ENCODE measurements around the gene SGK1. TPM values are rescaled to one million over a fixed set of nuclear protein-coding genes. Genes with fewer than 3 reads are reported as not detected.
"Not testable (repeated sequence)": the region's sequence is repeated elsewhere in the genome, so short reads cannot be mapped to it uniquely, and the experiment has no call there.

The SGK1 gene
- total RNA-seq, 1 donor from 2014 or later: 28.1 TPM

DNA sequence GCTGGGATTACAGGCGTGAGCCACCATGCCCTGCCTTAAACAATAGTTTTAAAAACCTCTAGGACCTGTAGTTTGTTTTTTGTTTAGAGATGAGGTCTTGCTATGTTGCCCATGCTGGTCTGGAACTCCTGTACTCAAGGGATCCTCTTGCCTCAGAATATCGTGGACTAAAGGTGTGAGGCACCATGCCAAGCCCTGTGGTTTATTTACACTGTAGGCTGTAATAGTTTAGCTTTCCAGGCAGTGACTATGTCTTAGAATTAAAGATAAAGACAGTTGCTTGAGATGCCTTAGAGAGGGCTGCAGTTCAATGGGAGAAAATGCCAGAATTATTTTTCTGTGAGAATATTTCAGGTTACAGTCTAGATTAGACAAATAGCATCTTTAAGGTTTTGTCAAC, 72.9 kb downstream of the SGK1 start:
- intact Hi-C loops (cut with DNase I): no loop called here
- no peak for ATAC-seq
- no peak for DNase-seq (ENCODE audit: missing footprints)

DNA sequence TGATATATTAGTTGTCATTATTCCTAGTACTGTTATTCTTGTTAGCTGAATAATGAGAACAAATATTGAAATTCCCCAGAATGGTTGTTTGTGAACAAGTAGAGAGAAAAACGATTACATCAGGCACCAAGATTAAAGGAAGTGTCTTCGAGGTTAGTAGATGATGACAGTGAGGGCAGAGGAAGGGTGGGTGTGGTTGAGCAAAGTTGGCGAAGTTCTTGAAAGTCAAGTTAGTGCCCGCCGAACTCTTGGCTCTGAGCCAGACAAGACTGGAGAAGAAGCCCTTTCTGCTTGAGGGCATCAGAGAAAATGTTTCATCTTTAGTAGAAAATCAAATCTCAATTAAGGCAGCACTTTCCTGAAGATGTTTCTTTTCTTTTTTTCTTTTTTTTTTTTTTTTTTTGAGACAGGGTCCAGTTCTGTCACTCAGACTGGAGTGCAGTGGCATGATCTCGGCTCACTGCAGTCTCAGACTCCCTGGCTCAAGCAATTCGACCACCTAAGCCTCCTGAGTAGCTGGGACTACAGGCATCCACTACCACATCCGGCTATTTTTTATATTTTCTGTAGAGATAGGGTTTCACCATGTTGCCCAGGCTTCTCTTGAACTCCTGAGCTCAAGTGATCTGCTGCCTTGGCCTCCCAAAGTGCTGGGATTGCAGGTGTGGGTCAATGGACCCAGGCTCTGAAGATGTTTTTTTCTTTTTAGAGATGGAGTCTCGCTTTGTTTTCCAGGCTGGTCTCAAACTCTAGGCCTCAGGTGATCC, 77.1 kb downstream of the SGK1 start:
- no peak for ATAC-seq
- intact Hi-C loops (cut with DNase I): no loop called here

DNA sequence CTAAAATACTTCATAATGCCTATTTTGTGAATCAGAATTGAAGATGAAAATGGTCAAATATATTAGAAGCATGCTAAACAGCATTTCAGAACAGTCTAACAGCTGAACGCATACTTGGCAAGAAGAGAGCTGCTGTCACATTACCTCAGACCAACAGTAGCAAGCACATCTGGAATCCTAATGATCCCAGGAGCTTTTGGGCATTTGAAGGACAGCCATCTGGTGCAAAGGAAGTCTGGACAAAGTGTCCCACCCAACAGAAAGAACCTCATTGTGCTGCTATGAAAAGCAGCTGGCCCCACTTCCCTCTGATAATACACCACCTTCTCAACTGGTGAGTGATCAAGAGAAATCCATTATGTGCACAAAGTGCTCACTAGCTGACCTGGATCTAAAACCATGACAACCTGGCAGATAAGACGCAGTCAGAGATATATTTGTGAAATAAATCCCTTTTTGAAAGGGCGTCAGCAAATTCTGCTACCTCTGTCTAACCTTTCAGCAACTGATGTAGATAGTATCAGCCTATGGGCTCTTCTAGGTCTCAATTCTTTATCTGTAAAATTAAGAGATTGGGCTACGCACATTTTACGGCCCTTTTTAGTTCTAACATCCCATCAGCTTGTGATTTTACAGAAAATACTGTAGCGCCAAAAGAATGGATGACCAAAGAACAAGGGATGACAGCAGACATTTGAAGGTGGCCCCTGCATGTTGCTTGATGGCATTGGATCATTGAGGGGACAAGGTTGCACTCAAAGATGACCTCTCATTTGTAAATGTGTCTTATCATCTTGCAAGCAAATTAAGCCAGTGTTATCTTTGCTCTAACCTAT, 78.7 kb downstream of the SGK1 start:
- DNase-seq (ENCODE audit: missing footprints) (no peak), ATAC-seq (peak; percentile 80)
- intact Hi-C loops (cut with DNase I): no loop called here

More for the DNA sequence above, 77.1 kb downstream of the SGK1 start:
- DNase-seq (ENCODE audit: missing footprints): peak; percentile 91

DNA sequence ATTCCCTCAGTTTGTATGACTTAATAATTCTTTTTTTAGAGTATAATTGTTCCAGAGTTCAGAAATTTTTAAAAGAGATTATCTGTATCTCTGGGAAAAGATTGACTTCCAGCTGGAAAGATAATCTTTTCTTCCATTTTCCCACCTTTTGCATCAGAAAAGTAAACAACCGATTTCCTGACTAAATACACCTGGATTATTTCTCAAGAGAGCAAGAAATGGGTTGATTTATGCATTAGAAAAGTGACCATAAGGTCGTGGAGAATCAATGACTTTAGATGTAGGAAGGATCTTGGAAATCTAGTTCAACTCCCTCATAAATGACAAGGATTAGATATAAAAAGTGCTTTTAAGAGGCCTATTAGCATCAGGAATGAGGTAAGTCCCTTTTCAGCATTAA, 79.9 kb downstream of the SGK1 start:
- intact Hi-C loops (cut with DNase I): no loop called here
- DNase-seq (ENCODE audit: missing footprints): no peak
- ATAC-seq: no peak

DNA sequence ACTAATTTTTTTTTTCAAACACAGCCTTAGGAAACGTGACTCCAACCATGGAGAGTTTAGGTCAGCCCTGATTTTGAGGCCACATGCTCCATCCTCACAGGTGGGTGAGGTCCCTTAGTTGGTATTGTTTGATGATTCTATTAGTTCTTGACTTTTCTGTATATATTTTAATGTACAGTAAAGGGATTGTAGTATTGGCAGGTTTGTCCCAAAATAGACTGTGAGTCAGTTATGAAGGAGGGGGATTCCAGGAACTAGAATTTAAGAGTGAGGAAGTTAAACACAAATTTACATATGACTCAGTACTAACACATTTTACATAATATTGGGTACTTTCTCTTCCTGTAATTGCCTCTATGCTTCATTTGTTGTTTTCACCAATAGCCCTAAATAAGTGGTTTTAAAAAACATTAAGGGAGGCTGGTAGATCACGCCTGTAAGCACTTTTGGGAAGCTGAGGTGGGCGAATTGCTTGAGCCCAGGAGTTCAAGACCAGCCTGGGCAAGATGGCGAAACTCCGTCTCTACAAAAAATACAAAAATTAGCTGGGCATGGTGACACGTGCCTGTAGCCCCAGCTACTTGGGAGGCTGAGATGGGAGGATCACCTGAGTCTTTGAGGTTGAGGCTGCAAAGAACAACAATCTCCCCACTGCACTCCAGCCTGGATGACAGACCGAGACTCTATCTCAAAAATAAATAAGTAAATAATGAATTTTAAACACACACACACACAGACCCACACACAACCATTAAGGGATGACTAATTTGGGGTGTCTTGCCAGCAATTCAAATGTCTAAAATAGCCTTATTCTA, 81.8 kb downstream of the SGK1 start:
- intact Hi-C loops (cut with DNase I): no loop called here
- DNase-seq (ENCODE audit: missing footprints) (no peak), ATAC-seq (no peak)

DNA sequence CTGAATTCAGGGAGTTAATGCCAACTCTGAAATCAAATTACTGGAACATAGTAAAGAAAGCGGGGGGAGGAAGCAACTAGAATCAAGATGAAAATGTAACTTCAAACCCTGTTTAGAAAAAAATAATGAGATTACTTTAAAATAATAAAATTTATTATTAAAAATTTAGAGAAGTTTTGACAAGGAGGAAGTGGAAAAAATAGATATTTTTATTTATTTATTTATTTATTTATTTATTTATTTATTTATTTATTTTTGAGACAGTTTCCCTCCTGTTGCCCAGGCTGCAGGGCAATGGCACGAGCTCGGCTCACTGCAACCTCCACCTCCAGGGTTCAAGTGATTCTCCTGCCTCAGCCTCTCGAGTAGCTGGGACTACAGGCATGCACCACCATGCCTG, 82.6 kb downstream of the SGK1 start:
- intact Hi-C loops (cut with DNase I); ATAC-seq; DNase-seq (ENCODE audit: missing footprints): not testable (repeated sequence)

DNA sequence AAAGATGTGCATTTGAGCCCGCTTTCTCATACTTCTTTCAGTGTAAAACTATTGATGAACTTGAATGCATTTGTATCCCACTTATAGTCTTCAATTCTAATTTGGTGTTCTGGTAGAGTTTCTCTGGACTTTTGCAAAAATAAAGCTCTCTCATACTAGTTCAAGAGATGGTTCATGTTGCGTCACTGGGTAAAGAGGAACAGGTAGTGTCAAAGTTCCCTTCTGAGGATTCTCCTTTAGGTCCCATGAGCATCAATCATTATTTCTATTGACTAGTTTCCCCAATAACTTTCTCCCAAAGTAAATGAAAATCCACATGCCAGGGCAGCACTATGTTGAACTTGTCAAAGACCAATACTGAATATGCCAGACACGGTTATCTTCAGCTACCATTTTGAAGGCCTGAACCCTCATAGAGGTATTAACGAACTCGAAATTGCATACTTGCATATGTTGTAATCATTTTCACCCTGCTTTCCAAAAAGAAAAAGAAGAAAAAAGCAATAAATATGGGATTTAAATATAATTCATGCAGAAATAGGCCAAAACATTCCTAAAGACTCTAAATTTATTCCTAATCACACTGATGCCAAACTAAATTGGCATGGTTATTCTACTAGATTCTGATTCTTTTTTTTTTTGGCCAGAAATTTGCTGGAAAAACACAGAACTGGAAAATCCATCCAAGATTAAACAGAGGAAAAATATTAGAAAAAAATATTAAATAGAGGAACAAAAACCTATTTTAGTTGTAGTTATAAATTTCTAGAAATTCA, 84.5 kb downstream of the SGK1 start:
- intact Hi-C loops (cut with DNase I): no loop called here
- ATAC-seq: no peak

DNA sequence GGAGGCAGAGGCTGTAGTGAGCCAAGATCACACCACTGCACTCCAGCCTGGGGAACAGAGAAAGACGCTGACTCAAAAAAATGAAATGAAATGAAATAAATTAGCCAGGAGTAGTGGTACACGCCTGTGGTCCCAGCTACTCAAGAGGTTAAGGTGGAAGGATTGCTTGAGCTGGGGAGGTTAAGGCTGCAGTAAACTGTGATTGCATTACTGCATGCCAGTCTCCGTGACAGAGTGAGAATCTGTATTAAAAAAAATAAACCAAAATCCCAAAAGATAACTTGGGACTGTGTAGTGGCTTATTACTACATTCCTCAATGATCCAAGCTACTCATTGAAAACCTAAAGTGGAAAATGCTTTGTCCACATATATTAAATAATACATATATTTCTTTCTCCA, 87.0 kb downstream of the SGK1 start:
- ATAC-seq (no peak), DNase-seq (ENCODE audit: missing footprints) (no peak)
- intact Hi-C loops (cut with DNase I): no loop called here

More for the DNA sequence above, 84.5 kb downstream of the SGK1 start:
- no peak for DNase-seq (ENCODE audit: missing footprints)

DNA sequence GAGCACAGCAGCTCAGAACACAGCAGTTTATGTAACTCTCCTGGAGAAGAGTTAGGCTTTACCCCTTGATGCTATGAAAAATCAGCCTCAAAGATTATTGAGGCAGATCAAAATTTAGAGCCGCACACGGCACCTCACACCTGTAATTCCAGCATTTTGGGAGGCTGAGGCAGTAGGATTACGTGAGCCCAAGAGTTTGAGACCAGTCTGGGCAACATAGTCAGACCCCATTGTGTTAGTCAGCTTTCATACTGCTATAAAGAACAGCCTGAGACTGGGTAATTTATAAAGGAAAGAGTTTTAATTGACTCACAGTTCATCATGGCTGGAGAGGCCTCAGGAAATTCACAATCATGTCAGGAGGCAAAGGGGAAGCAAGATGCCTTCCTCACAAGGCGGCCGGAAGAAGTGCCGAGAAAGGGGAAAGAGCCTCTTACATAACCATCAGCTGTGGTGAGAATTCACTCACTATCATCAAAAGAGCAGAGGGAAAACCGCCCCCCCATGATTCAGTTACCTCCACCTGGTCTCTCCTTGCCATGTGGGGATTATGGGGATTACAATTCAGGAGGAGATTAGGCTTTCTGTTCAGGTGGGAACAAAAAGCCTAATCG, 87.7 kb downstream of the SGK1 start:
- ATAC-seq (no peak), DNase-seq (ENCODE audit: missing footprints) (peak; percentile 81)
- intact Hi-C loops (cut with DNase I): no loop called here

DNA sequence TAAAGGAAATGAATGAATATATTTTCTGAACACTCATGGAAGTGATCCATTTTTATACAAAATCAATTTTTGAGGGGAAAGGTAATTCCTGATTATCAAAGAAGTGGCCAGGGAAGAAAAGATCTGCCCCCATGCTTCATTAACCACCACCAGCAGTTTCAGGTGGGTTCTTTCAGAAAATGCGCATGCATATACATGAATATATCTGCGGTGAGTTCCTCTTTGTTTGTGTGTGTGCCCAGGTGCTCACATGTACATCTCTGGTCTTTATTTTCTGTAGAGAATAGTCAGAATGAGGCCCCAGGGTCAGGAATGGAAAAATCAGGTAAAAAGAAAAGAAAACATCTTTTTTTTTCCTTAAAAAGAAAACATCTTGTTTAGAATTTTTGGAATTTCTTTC, 88.4 kb downstream of the SGK1 start:
- intact Hi-C loops (cut with DNase I): no loop called here
- DNase-seq (ENCODE audit: missing footprints): no peak
- ATAC-seq: no peak

DNA sequence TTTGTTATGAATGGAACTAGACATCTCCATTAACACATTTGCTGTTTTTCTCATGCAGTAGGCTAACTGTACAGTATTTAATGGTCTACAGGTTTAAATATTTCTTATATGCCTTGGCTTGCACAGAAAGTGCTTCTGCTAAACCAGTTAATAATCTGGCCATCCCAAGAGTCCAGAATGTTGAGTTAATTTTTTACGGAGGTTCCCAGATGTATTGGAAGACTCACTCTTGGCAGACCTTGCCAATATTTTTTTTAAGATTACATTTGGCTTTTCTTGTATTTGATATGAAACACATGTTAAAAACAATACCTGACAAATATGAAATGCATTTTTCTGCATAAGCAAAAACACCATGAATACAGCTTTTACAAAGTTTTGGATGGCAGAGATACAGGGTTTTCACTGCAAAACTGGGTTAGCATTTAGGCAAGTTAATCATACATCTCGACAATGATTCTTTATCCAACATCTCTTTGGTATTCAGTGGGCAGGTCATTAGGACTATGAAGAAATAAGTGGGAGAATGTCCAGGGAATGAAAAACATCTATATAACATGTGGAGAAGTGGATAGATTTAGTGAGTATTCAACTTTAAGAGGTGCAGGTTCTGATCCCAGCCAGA, 94.0 kb downstream of the SGK1 start:
- no peak for DNase-seq (ENCODE audit: missing footprints)
- ATAC-seq: no peak
- intact Hi-C loops (cut with DNase I): no loop called here

DNA sequence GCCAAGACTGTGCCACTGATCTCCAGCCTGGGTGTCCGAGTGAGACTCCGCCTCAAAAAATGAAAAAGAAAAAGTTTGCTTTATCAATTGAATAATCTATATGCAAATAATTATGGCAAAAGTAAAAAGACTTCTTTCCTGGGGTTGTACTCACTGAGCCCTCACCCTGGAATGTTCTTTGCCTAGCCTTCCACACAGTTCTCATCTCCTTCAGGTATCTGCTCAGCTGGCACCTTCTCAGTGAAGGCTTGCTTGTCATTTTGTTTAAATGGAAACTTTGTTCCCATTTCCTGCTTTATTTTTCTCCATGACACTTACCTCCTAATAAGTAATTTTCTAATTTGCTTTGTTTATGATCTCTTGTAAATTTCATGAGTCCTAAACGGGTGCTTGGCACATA, 96.7 kb downstream of the SGK1 start:
- intact Hi-C loops (cut with DNase I): no loop called here
- no peak for ATAC-seq

DNA sequence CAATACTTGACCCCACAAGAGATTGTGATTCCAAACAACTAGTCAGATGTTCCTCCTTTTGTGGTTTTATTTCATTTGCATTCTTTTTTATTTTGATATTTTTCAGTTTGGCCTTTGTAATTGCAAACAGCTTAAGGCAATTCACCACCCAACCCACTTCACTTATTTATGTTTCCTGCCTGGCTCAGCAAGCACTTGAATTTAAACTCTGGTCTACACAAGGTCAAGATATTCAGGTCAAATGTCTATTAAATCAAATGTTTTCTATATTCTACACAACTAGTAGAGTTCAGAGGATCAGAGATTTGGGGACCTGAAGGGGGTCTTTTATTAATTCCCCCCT, 100.1 kb downstream of the SGK1 start:
- ATAC-seq: no peak
- intact Hi-C loops (cut with DNase I): no loop called here
- no peak for DNase-seq (ENCODE audit: missing footprints)

More for the DNA sequence above, 96.7 kb downstream of the SGK1 start:
- DNase-seq (ENCODE audit: missing footprints): no peak

DNA sequence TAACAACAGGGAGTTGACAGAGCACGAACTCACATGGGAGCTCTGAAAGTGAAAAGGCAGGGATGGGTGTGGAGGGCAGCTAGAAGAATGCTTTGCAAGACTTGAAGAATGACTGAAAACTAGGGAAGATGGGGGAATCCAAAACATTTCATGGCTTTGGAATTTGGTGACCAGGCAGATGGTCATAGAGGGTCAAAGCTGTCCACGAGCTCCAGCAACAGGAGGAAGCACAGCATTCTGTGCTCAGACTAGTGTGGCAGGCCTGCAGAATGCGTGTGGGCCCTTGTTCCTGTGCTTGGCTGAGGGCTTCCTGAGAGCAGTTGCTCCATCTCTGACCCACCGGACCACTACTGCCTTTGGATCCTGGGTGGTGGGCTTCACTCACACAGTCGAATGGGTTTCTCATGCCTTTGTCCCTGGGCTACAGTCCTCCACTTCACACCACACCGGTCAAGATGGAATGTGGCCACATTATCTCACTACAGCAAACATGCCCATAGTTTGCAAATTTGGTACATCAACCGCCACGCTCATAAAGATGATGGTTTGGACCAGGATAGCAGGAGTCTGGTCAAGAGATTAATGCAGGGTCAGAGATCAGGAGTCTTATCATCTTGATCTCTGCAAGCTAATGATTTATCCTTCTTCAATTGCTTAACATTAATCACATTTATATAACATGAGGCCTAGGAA, 100.7 kb downstream of the SGK1 start:
- intact Hi-C loops (cut with DNase I): no loop called here
- no peak for DNase-seq (ENCODE audit: missing footprints)
- no peak for ATAC-seq

DNA sequence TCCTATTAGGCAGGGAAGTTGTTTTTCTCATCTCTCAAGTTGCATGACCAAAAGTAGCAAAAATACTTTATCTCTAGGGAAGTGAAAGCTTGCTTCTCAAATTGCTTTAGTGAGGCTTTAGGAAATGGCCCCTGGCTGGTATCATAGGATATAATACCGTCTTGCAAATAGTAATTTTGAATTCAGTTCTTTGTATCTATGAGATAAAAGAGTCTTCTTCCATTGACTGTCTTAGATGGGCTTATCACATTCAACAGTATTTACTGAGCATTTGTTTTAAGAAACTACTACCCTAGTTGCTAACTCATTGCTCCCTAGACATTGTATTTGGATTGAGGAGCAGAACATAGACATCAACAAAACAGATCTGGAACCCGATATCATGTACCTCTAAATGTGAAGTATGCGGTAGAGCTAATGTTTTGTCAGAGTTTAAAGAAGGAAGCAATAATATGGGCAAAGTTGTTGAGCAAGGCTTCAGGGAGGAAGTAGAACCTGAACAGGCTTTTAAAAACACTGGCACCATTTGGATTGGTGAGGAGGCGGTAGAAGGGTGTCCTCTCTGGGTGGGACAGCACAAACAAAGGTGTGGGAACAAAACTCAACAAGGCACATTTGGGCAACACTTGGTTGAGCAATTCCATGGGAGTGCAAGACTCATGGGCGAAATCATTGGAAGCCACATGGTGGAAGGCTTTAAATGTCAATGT, 101.5 kb downstream of the SGK1 start:
- DNase-seq (ENCODE audit: missing footprints): no peak
- ATAC-seq: no peak
- intact Hi-C loops (cut with DNase I): no loop called here

DNA sequence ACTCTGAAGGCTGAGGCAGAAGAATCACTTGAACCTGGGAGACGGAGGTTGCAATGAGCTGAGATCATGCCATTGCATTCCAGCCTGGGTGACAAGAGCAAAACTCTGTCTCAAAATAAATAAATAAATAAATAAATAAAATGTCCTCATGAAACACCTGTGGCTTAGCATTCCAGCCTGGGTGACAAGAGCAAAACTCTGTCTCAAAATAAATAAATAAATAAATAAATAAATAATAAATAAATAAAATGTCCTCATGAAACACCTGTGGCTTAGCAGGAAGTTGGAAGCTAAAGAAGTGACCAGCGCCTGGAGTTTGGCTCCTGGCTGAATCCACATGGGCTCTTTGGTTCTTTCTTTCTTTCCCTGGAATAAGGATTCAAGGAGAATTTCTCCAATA, 104.5 kb downstream of the SGK1 start:
- DNase-seq (ENCODE audit: missing footprints); intact Hi-C loops (cut with DNase I); ATAC-seq: not testable (repeated sequence)

DNA sequence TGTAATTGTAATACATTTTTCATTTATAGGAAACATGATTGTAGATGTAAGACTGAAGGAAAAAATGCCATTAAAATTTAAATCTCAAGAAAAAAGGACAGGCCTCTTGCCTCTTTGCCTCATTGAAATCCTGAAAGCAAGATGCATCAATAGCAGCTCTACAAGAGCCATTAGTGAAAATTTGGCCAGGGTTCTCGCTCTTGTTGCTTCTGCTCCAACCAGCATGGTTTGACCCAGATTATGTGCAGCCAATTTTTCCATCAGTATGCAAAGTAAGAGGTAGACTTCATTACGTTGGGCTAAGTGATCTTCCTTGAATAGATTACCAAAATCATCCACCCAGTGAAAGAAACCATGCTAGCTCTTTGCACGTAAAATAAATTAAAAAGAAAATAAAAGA, 106.6 kb downstream of the SGK1 start:
- DNase-seq (ENCODE audit: missing footprints): no peak
- intact Hi-C loops (cut with DNase I): no loop called here

More for the DNA sequence above, 106.6 kb downstream of the SGK1 start:
- no peak for ATAC-seq

All from Right ventricle myocardium inferior (tissue), 1 donor.